ENCODE data around the gene SSNA1.
"Not testable (repeated sequence)": the region's sequence is repeated elsewhere in the genome, so short reads cannot be mapped to it uniquely, and the experiment has no call there.

The SSNA1 gene

GRCh38 chr9:137236936-137237421 lies 48.5 kb downstream of the SSNA1 start:
- H3K9ac ChIP-seq (ENCODE audit: low read depth, low read length) = peak overlapping the region; percentile 38
- peaks cover 14% of the 10 kb centered on the region for H3K79me2 ChIP-seq (ENCODE audit: insufficient read depth, low read length)
- DNase-seq (no peak), ATAC-seq (ENCODE audit: insufficient read depth, low read depth) (no peak)
- no peak for TF ChIP-seq EZH2 (IDR thresholded peaks at IDR 0.05; ENCODE audit: borderline replicate concordance, low read depth, low read length, severe bottlenecking)
- TF ChIP-seq, protein P1, sequence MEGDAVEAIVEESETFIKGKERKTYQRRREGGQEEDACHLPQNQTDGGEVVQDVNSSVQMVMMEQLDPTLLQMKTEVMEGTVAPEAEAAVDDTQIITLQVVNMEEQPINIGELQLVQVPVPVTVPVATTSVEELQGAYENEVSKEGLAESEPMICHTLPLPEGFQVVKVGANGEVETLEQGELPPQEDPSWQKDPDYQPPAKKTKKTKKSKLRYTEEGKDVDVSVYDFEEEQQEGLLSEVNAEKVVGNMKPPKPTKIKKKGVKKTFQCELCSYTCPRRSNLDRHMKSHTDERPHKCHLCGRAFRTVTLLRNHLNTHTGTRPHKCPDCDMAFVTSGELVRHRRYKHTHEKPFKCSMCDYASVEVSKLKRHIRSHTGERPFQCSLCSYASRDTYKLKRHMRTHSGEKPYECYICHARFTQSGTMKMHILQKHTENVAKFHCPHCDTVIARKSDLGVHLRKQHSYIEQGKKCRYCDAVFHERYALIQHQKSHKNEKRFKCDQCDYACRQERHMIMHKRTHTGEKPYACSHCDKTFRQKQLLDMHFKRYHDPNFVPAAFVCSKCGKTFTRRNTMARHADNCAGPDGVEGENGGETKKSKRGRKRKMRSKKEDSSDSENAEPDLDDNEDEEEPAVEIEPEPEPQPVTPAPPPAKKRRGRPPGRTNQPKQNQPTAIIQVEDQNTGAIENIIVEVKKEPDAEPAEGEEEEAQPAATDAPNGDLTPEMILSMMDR (IDR thresholded peaks at IDR 0.05; ENCODE audit: borderline replicate concordance, extremely low read depth, low read length, poor library complexity, severe bottlenecking) = no peak
- H3K4me3 ChIP-seq (ENCODE audit: low read depth in 1 of 2, low read length in 2 of 2) = no peak overlapping the region
- H3K9me3 ChIP-seq (ENCODE audit: insufficient read depth, low read length, severe bottlenecking) = no peaks in the 10 kb centered on the region
- H3K4me1 ChIP-seq (ENCODE audit: insufficient read depth, low read length) = peaks cover 40% of the 10 kb centered on the region
- peak overlapping the region; percentile 52 for H3K4me2 ChIP-seq (ENCODE audit: insufficient read depth, low read length)
- H3K27ac ChIP-seq (ENCODE audit: low read length) = no peak overlapping the region
- H2AFZ ChIP-seq (ENCODE audit: low read depth, low read length) = peak overlapping the region; percentile 8; the same call in 1 of the 2 replicates
- H3K36me3 ChIP-seq (ENCODE audit: insufficient read depth, low read length) = peaks cover 5% of the 10 kb centered on the region
- H4K20me1 ChIP-seq (ENCODE audit: insufficient read depth, low read length) = peaks cover 18% of the 10 kb centered on the region
- H3K27me3 ChIP-seq (ENCODE audit: insufficient read depth, low read length, poor library complexity) = no peaks in the 10 kb centered on the region

GRCh38 chr9:137237759-137238726 lies 49.6 kb downstream of the SSNA1 start:
- 0 out of 2 replicates have a peak overlapping the region, but pooled peaks have one; percentile 12 for H3K4me2 ChIP-seq (ENCODE audit: insufficient read depth, low read length)
- H3K36me3 ChIP-seq (ENCODE audit: insufficient read depth, low read length) = peaks cover 15% of the 10 kb centered on the region
- no peak overlapping the region for H2AFZ ChIP-seq (ENCODE audit: low read depth, low read length)
- H3K79me2 ChIP-seq (ENCODE audit: insufficient read depth, low read length) = peaks cover 25% of the 10 kb centered on the region
- no peak overlapping the region for H3K4me3 ChIP-seq (ENCODE audit: low read depth in 1 of 2, low read length in 2 of 2)
- DNase-seq = no peak
- H3K27ac ChIP-seq (ENCODE audit: low read length) = no peak overlapping the region
- no peak for ATAC-seq (ENCODE audit: insufficient read depth, low read depth)
- peaks cover 50% of the 10 kb centered on the region for H3K4me1 ChIP-seq (ENCODE audit: insufficient read depth, low read length)
- TF ChIP-seq EZH2 (IDR thresholded peaks at IDR 0.05; ENCODE audit: borderline replicate concordance, low read depth, low read length, severe bottlenecking) = no peak
- TF ChIP-seq, protein P1 (IDR thresholded peaks at IDR 0.05; ENCODE audit: borderline replicate concordance, extremely low read depth, low read length, poor library complexity, severe bottlenecking) = no peak
- peaks cover 29% of the 10 kb centered on the region for H4K20me1 ChIP-seq (ENCODE audit: insufficient read depth, low read length)
- no peaks in the 10 kb centered on the region for H3K9me3 ChIP-seq (ENCODE audit: insufficient read depth, low read length, severe bottlenecking)
- H3K27me3 ChIP-seq (ENCODE audit: insufficient read depth, low read length, poor library complexity) = no peaks in the 10 kb centered on the region
- no peak overlapping the region; the same call in 1 of the 2 replicates for H3K9ac ChIP-seq (ENCODE audit: low read depth, low read length)

GRCh38 chr9:137239541-137240200 lies 51.2 kb downstream of the SSNA1 start:
- Histone ChIP-seq H4K20me1 (ENCODE audit: insufficient read depth, low read length) (peaks cover 44% of the 10 kb centered on the region), H3K4me3 (ENCODE audit: low read depth in 1 of 2, low read length in 2 of 2) (peak overlapping the region; percentile 35 to 77; a peak in 3 of 4 replicates), H3K27ac (ENCODE audit: low read length) (peak overlapping the region; percentile 89), H3K9ac (ENCODE audit: low read depth, low read length) (peak overlapping the region; percentile 89), H3K4me1 (ENCODE audit: insufficient read depth, low read length) (peaks cover 55% of the 10 kb centered on the region), H3K36me3 (ENCODE audit: insufficient read depth, low read length) (peaks cover 25% of the 10 kb centered on the region), H3K4me2 (ENCODE audit: insufficient read depth, low read length) (peak overlapping the region; percentile 91), H2AFZ (ENCODE audit: low read depth, low read length) (peak overlapping the region; percentile 68; the same call in 1 of the 2 replicates), H3K79me2 (ENCODE audit: insufficient read depth, low read length) (peaks cover 25% of the 10 kb centered on the region)
- not testable (repeated sequence) for ATAC-seq (ENCODE audit: insufficient read depth, low read depth); H3K27me3 ChIP-seq (ENCODE audit: insufficient read depth, low read length, poor library complexity); DNase-seq; H3K9me3 ChIP-seq (ENCODE audit: insufficient read depth, low read length, severe bottlenecking)

All from DND-41 (cell line).